GM18907 (cell line): ENCODE measurements around the gene SV2B.

Source experiments
- ATAC-seq: cut with Tn5 transposase; IDR thresholded peaks from one replicate; pipeline ENCODE4 v1.9.1; 2021; ENCODE audit warnings: mild to moderate bottlenecking, moderate library complexity; ENCODE audit not compliant: unreplicated experiment

SV2B gene

GRCh38 chr15:91225741-91226140 is 125.7 kb downstream of the SV2B start:
- no peak for ATAC-seq

- ATAC-seq = no peak
Measured at GRCh38 chr15:91227117-91227516, 127.1 kb downstream of the SV2B start.

- no peak for ATAC-seq
Measured at GRCh38 chr15:91227766-91228165, 127.7 kb downstream of the SV2B start.

- ATAC-seq = no peak
Measured at GRCh38 chr15:91228383-91228782, 128.3 kb downstream of the SV2B start.

- ATAC-seq = no peak
Measured at GRCh38 chr15:91228890-91229289, 128.8 kb downstream of the SV2B start.

GRCh38 chr15:91231703-91232102 is 131.6 kb downstream of the SV2B start:
- no peak for ATAC-seq

GRCh38 chr15:91234759-91235158 is 134.7 kb downstream of the SV2B start:
- no peak for ATAC-seq

- ATAC-seq = no peak
Measured at GRCh38 chr15:91235376-91235775, 135.3 kb downstream of the SV2B start.

GRCh38 chr15:91237445-91237844 is 137.4 kb downstream of the SV2B start:
- ATAC-seq = no peak

- ATAC-seq = no peak
Measured at GRCh38 chr15:91238644-91239425, 138.8 kb downstream of the SV2B start.

GRCh38 chr15:91243826-91244225 is 143.8 kb downstream of the SV2B start:
- no peak for ATAC-seq

GRCh38 chr15:91244919-91245318 is 144.9 kb downstream of the SV2B start:
- no peak for ATAC-seq

- no peak for ATAC-seq
Measured at GRCh38 chr15:91246998-91247397, 146.9 kb downstream of the SV2B start.

- ATAC-seq = no peak
Measured at GRCh38 chr15:91249591-91249990, 149.5 kb downstream of the SV2B start.

GRCh38 chr15:91252322-91252721 is 152.3 kb downstream of the SV2B start:
- ATAC-seq = no peak

- ATAC-seq = no peak
Measured at GRCh38 chr15:91252756-91253155, 152.7 kb downstream of the SV2B start.

GRCh38 chr15:91253605-91254004 is 153.5 kb downstream of the SV2B start:
- no peak for ATAC-seq

GRCh38 chr15:91254766-91255165 is 154.7 kb downstream of the SV2B start:
- ATAC-seq = no peak

GRCh38 chr15:91255670-91256192 is 155.7 kb downstream of the SV2B start:
- no peak for ATAC-seq

GRCh38 chr15:91257746-91258414 is 157.8 kb downstream of the SV2B start:
- ATAC-seq = no peak

GRCh38 chr15:91258415-91258759 is 158.3 kb downstream of the SV2B start:
- no peak for ATAC-seq

GRCh38 chr15:91259077-91259476 is 159.0 kb downstream of the SV2B start:
- no peak for ATAC-seq
